Measurements from ENCODE around the gene DHX32.

Gene DHX32

DNA sequence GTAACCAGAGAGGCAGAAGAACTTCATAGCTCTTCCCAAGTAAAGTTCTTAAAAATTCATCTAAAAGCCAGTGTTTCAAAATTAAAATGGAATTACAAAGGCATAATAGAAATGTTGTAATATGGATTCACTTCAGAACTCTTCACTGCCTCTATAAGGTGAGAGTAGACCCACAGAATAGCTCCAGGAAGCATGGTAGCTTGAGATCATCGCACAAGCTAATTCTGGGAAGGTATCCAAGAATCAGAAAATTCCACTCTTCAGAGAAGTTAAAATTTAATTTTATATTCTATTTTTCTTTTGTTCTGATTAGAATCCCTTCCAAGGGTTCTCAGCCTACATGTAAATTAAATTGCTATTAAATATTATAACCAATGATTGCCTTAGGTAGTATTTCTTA, 1.5 kb upstream of the DHX32 start:
- no peaks in the 10 kb centered on the region for H3F3A ChIP-seq (ENCODE audit: insufficient read depth)
- no peaks in the 10 kb centered on the region for H3K27me3 ChIP-seq (ENCODE audit: low read length)
- H3K36me3 ChIP-seq (ENCODE audit: low read length) = no peaks in the 10 kb centered on the region
- no peak overlapping the region for H3K4me3 ChIP-seq (ENCODE audit: insufficient read depth, low read length, poor library complexity, severe bottlenecking)
- H3K79me2 ChIP-seq (ENCODE audit: insufficient read depth, low read length) = no peaks in the 10 kb centered on the region
- H3K27ac ChIP-seq (ENCODE audit: low read depth, low read length) = no peak overlapping the region
- H3K9me3 ChIP-seq (ENCODE audit: insufficient read depth, low read length) = no peaks in the 10 kb centered on the region
- H3K9me2 ChIP-seq (replicated peaks; ENCODE audit: insufficient read depth, low read length) = no peaks in the 10 kb centered on the region
- TF ChIP-seq EZH2phosphoT487 (conservative IDR thresholded peaks at IDR 0.05; ENCODE audit: low read length) = no peak
- TF ChIP-seq CTCF (IDR thresholded peaks at IDR 0.05; ENCODE audit: insufficient read depth, low read length, poor library complexity, severe bottlenecking) = no peak
- H2AFZ ChIP-seq (ENCODE audit: low read depth, low read length, severe bottlenecking) = no peak overlapping the region
- no peak overlapping the region for H3K4me2 ChIP-seq (ENCODE audit: low read depth, low read length, poor library complexity, severe bottlenecking)
- no peak overlapping the region for H3K9ac ChIP-seq (ENCODE audit: low read length)
- H4K20me1 ChIP-seq (ENCODE audit: low read depth, low read length) = no peaks in the 10 kb centered on the region

DNA sequence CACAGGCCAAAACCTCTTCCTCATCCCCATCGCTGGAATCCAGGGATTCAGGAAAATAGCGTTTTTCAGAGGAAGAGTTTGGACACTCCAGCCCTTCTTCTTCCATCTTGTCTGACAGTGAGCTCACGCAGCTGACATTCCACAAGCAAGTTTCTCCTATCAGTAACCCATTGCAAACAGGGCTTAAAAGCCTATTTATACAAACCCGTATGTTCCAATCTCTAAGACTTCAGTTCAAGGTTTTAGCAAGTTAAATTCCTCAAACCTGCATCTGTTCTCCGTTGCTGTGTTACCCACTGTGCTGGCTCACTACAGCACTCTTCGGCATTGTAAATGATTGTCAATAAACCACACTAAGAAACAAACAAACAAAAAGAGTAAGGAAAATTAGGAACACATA, 373 bp downstream of the DHX32 start:
- Histone ChIP-seq H3F3A (ENCODE audit: insufficient read depth) (no peaks in the 10 kb centered on the region), H3K9me3 (ENCODE audit: insufficient read depth, low read length) (peaks cover 11% of the 10 kb centered on the region; the same call in 1 of the 2 replicates), H3K36me3 (ENCODE audit: low read length) (0 out of 2 replicates have a peak, but pooled peaks cover 3% of the 10 kb centered on the region), H3K9ac (ENCODE audit: low read length) (no peak overlapping the region), H3K4me3 (ENCODE audit: insufficient read depth, low read length, poor library complexity, severe bottlenecking) (no peak overlapping the region), H3K79me2 (ENCODE audit: insufficient read depth, low read length) (no peaks in the 10 kb centered on the region), H3K9me2 (replicated peaks; ENCODE audit: insufficient read depth, low read length) (no peaks in the 10 kb centered on the region), H3K4me2 (ENCODE audit: low read depth, low read length, poor library complexity, severe bottlenecking) (no peak overlapping the region), H2AFZ (ENCODE audit: low read depth, low read length, severe bottlenecking) (no peak overlapping the region), H3K27ac (ENCODE audit: low read depth, low read length) (no peak overlapping the region), H4K20me1 (ENCODE audit: low read depth, low read length) (no peaks in the 10 kb centered on the region), H3K27me3 (ENCODE audit: low read length) (no peaks in the 10 kb centered on the region)
- no peak for TF ChIP-seq EZH2phosphoT487 (conservative IDR thresholded peaks at IDR 0.05; ENCODE audit: low read length)
- no peak for TF ChIP-seq CTCF (IDR thresholded peaks at IDR 0.05; ENCODE audit: insufficient read depth, low read length, poor library complexity, severe bottlenecking)

DNA sequence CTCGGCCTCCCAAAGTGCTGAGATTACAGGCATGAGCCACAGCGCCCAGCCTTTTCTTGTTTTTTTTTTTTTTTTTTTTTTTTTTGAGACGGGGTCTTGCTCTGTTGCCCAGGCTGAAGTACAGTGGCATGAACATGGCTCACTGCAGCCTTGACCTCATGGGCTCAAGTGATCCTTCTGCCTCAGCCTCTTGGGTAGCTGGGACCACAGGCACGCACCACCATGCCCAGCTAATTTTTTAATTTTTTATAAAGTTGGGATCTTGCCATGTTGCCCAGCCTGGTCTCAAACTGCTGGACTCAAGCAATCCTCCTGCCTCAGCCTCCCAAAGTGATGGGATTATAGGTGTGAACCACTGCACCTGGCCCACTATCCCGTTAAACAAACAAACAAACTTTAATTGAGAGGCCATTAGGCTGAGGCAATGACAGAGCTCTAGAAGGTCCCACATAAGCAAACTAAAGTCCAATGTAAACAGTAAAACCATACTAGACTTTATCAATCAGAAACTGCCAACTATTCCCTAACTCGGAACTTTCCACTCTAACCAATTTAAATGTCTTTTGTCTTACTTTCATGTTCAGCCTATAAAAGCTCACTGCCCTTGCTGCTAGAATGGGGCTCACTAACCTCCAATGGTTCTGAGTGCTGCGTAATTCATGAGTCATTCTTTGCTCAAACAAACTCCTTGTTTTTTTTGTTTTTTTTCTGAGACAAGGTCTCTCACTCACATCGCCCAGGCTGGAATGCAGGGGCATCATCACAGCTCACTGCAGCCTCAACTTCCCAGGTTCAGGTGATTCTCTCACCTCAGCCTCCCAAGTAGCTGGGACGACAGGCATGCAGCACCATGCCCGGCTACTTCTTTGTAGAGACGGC, 1.9 kb downstream of the DHX32 start:
- TF ChIP-seq CTCF (IDR thresholded peaks at IDR 0.05; ENCODE audit: insufficient read depth, low read length, poor library complexity, severe bottlenecking) = no peak
- TF ChIP-seq EZH2phosphoT487 (conservative IDR thresholded peaks at IDR 0.05; ENCODE audit: low read length) = no peak
- H4K20me1 ChIP-seq (ENCODE audit: low read depth, low read length) = no peaks in the 10 kb centered on the region
- no peak overlapping the region for H3K27ac ChIP-seq (ENCODE audit: low read depth, low read length)
- no peak overlapping the region for H3K4me2 ChIP-seq (ENCODE audit: low read depth, low read length, poor library complexity, severe bottlenecking)
- H3F3A ChIP-seq (ENCODE audit: insufficient read depth) = no peaks in the 10 kb centered on the region
- H3K36me3 ChIP-seq (ENCODE audit: low read length) = 0 out of 2 replicates have a peak, but pooled peaks cover 3% of the 10 kb centered on the region
- H3K4me3 ChIP-seq (ENCODE audit: insufficient read depth, low read length, poor library complexity, severe bottlenecking) = no peak overlapping the region
- no peak overlapping the region for H2AFZ ChIP-seq (ENCODE audit: low read depth, low read length, severe bottlenecking)
- H3K27me3 ChIP-seq (ENCODE audit: low read length) = no peaks in the 10 kb centered on the region
- H3K79me2 ChIP-seq (ENCODE audit: insufficient read depth, low read length) = no peaks in the 10 kb centered on the region
- no peak overlapping the region for H3K9ac ChIP-seq (ENCODE audit: low read length)
- no peaks in the 10 kb centered on the region for H3K9me2 ChIP-seq (replicated peaks; ENCODE audit: insufficient read depth, low read length)
- peaks cover 12% of the 10 kb centered on the region; the same call in 1 of the 2 replicates for H3K9me3 ChIP-seq (ENCODE audit: insufficient read depth, low read length)
